ENCODE data around the gene MED14. TPM values are rescaled to one million over a fixed set of nuclear protein-coding genes. Genes with fewer than 3 reads are reported as not detected.

The MED14 gene
- total RNA-seq, 1 donor: 64.5 TPM

GRCh38 chrX:40660381-40660780 is 75.0 kb downstream of the MED14 start:
- no peaks in the 10 kb centered on the region for H3K27me3 ChIP-seq (ENCODE audit: insufficient read depth, low read length)
- H3K4me1 ChIP-seq (ENCODE audit: insufficient read depth, low read length): no peaks in the 10 kb centered on the region
- H3K4me3 ChIP-seq (ENCODE audit: low read length): no peak overlapping the region
- H3K9me3 ChIP-seq (ENCODE audit: low read depth, low read length): no peaks in the 10 kb centered on the region

- H3K4me1 ChIP-seq (ENCODE audit: insufficient read depth, low read length): no peaks in the 10 kb centered on the region
- no peaks in the 10 kb centered on the region for H3K9me3 ChIP-seq (ENCODE audit: low read depth, low read length)
- H3K27me3 ChIP-seq (ENCODE audit: insufficient read depth, low read length): no peaks in the 10 kb centered on the region
- no peak overlapping the region for H3K4me3 ChIP-seq (ENCODE audit: low read length)
These were observed 81.8 kb downstream of the MED14 start for GRCh38 chrX:40653535-40653934.

- Histone ChIP-seq H3K27me3 (ENCODE audit: insufficient read depth, low read length) (no peaks in the 10 kb centered on the region), H3K4me3 (ENCODE audit: low read length) (no peak overlapping the region), H3K9me3 (ENCODE audit: low read depth, low read length) (no peaks in the 10 kb centered on the region), H3K4me1 (ENCODE audit: insufficient read depth, low read length) (peaks cover 6% of the 10 kb centered on the region)
These were observed 82.7 kb downstream of the MED14 start for GRCh38 chrX:40652664-40653063.

GRCh38 chrX:40651620-40652223 is 83.6 kb downstream of the MED14 start:
- H3K4me3 ChIP-seq (ENCODE audit: low read length): no peak overlapping the region
- no peaks in the 10 kb centered on the region for H3K9me3 ChIP-seq (ENCODE audit: low read depth, low read length)
- H3K27me3 ChIP-seq (ENCODE audit: insufficient read depth, low read length): no peaks in the 10 kb centered on the region
- peaks cover 7% of the 10 kb centered on the region for H3K4me1 ChIP-seq (ENCODE audit: insufficient read depth, low read length)

GRCh38 chrX:40647307-40648197 is 87.8 kb downstream of the MED14 start, which contains the start of gene CXorf38:
Gene CXorf38 (minus strand): TSS chrX:40647561. CDS start chrX:40647520, 41 bp downstream.
- no peaks in the 10 kb centered on the region for H3K9me3 ChIP-seq (ENCODE audit: low read depth, low read length)
- H3K4me3 ChIP-seq (ENCODE audit: low read length): peak within 1 kb of the TSS; percentile 80
- H3K4me1 ChIP-seq (ENCODE audit: insufficient read depth, low read length): peaks cover 24% of the 10 kb centered on the region
- H3K27me3 ChIP-seq (ENCODE audit: insufficient read depth, low read length): no peaks in the 10 kb centered on the region

GRCh38 chrX:40646489-40647306 is 88.6 kb downstream of the MED14 start:
- Histone ChIP-seq H3K9me3 (ENCODE audit: low read depth, low read length) (no peaks in the 10 kb centered on the region), H3K27me3 (ENCODE audit: insufficient read depth, low read length) (no peaks in the 10 kb centered on the region), H3K4me3 (ENCODE audit: low read length) (peak overlapping the region; percentile 80), H3K4me1 (ENCODE audit: insufficient read depth, low read length) (peaks cover 32% of the 10 kb centered on the region)

GRCh38 chrX:40644821-40645358 is 90.5 kb downstream of the MED14 start:
- peaks cover 47% of the 10 kb centered on the region for H3K4me1 ChIP-seq (ENCODE audit: insufficient read depth, low read length)
- H3K4me3 ChIP-seq (ENCODE audit: low read length): peak overlapping the region; percentile 46
- no peaks in the 10 kb centered on the region for H3K27me3 ChIP-seq (ENCODE audit: insufficient read depth, low read length)
- no peaks in the 10 kb centered on the region for H3K9me3 ChIP-seq (ENCODE audit: low read depth, low read length)

GRCh38 chrX:40644176-40644575 is 91.2 kb downstream of the MED14 start:
- Histone ChIP-seq H3K9me3 (ENCODE audit: low read depth, low read length) (no peaks in the 10 kb centered on the region), H3K4me3 (ENCODE audit: low read length) (peak overlapping the region; percentile 46), H3K4me1 (ENCODE audit: insufficient read depth, low read length) (peaks cover 48% of the 10 kb centered on the region), H3K27me3 (ENCODE audit: insufficient read depth, low read length) (no peaks in the 10 kb centered on the region)

- no peaks in the 10 kb centered on the region for H3K9me3 ChIP-seq (ENCODE audit: low read depth, low read length)
- peaks cover 33% of the 10 kb centered on the region for H3K4me1 ChIP-seq (ENCODE audit: insufficient read depth, low read length)
- H3K27me3 ChIP-seq (ENCODE audit: insufficient read depth, low read length): no peaks in the 10 kb centered on the region
- H3K4me3 ChIP-seq (ENCODE audit: low read length): no peak overlapping the region
These were observed 97.7 kb downstream of the MED14 start for GRCh38 chrX:40637687-40638086.

- no peak overlapping the region for H3K4me3 ChIP-seq (ENCODE audit: low read length)
- H3K27me3 ChIP-seq (ENCODE audit: insufficient read depth, low read length): no peaks in the 10 kb centered on the region
- H3K4me1 ChIP-seq (ENCODE audit: insufficient read depth, low read length): peaks cover 8% of the 10 kb centered on the region
- H3K9me3 ChIP-seq (ENCODE audit: low read depth, low read length): no peaks in the 10 kb centered on the region
These were observed 103.1 kb downstream of the MED14 start for GRCh38 chrX:40632199-40632598.

GRCh38 chrX:40628506-40628905 is 106.8 kb downstream of the MED14 start:
- no peaks in the 10 kb centered on the region for H3K9me3 ChIP-seq (ENCODE audit: low read depth, low read length)
- H3K4me3 ChIP-seq (ENCODE audit: low read length): no peak overlapping the region
- peaks cover 7% of the 10 kb centered on the region for H3K4me1 ChIP-seq (ENCODE audit: insufficient read depth, low read length)

GRCh38 chrX:40625294-40625693 is 110.0 kb downstream of the MED14 start:
- Histone ChIP-seq H3K27me3 (ENCODE audit: insufficient read depth, low read length) (no peaks in the 10 kb centered on the region), H3K4me3 (ENCODE audit: low read length) (no peak overlapping the region), H3K4me1 (ENCODE audit: insufficient read depth, low read length) (no peaks in the 10 kb centered on the region), H3K9me3 (ENCODE audit: low read depth, low read length) (no peaks in the 10 kb centered on the region)

More at GRCh38 chrX:40628506-40628905, 106.8 kb downstream of the MED14 start:
- H3K27me3 ChIP-seq (ENCODE audit: insufficient read depth, low read length): no peaks in the 10 kb centered on the region

GRCh38 chrX:40623665-40624064 is 111.7 kb downstream of the MED14 start:
- Histone ChIP-seq H3K27me3 (ENCODE audit: insufficient read depth, low read length) (no peaks in the 10 kb centered on the region), H3K4me1 (ENCODE audit: insufficient read depth, low read length) (no peaks in the 10 kb centered on the region), H3K9me3 (ENCODE audit: low read depth, low read length) (no peaks in the 10 kb centered on the region), H3K4me3 (ENCODE audit: low read length) (no peak overlapping the region)

- Histone ChIP-seq H3K27me3 (ENCODE audit: insufficient read depth, low read length) (no peaks in the 10 kb centered on the region), H3K9me3 (ENCODE audit: low read depth, low read length) (no peaks in the 10 kb centered on the region), H3K4me1 (ENCODE audit: insufficient read depth, low read length) (no peaks in the 10 kb centered on the region), H3K4me3 (ENCODE audit: low read length) (no peak within 1 kb of the TSS)
These were observed 112.2 kb downstream of the MED14 start, which contains the start of gene MPC1L for GRCh38 chrX:40623139-40623536. Gene MPC1L (plus strand): TSS chrX:40623428. CDS start chrX:40623566, 138 bp downstream.

Data from mononuclear cell (primary cell).